ENCODE measurements around the gene SGCA. TPM values are rescaled to one million over a fixed set of nuclear protein-coding genes. Genes with fewer than 3 reads are reported as not detected.

The SGCA gene
- total RNA-seq, 1 donor from 2014 or later = not detected

DNA sequence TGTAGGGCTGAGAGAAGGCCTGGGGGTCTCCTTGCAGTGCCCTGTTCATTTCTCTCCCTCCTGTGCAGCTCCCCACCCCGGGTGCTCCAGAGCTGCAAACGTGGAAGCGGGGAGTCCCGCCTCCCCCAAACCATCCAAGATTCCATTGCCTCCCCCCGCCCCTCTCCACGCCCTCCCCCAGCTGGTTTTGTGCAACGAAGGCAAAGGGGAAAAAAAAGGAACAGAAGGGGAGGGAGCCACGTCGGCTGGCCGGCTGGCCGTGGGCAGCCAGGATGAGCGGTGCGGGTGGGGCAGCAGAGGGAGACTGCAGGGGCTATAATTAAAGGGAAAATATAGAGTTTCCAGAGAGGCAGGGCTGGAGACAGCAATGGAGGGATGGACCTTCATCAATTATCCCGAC is 37.3 kb downstream of the SGCA start:
- H3K36me3 Mint-ChIP-seq = no peaks in the 10 kb centered on the region
- Histone ChIP-seq H4K20me1 (ENCODE audit: low read depth) (no peaks in the 10 kb centered on the region), H3K4me3 (no peak overlapping the region), H3K27me3 (peaks cover 53% of the 10 kb centered on the region), H3K79me2 (ENCODE audit: low read depth) (no peaks in the 10 kb centered on the region), H3K4me1 (peaks cover 26% of the 10 kb centered on the region), H3K9me3 (ENCODE audit: low read depth) (no peaks in the 10 kb centered on the region), H3F3A (ENCODE audit: low read depth) (peaks cover 32% of the 10 kb centered on the region), H3K36me3 (no peaks in the 10 kb centered on the region), H2AFZ (replicated peaks) (no peak overlapping the region), H3K27ac (no peak overlapping the region), H3K4me2 (no peak overlapping the region), H3K9ac (no peak overlapping the region)
- no peak overlapping the region for H3K27ac Mint-ChIP-seq
- no peak for DNase-seq (ENCODE audit: low spot score)
- no peak overlapping the region for H3K4me3 Mint-ChIP-seq
- TF ChIP-seq EZH2 (IDR thresholded peaks at IDR 0.05) (no peak), EZH2phosphoT487 (IDR thresholded peaks at IDR 0.05) (no peak)
- TF ChIP-seq, protein P1, sequence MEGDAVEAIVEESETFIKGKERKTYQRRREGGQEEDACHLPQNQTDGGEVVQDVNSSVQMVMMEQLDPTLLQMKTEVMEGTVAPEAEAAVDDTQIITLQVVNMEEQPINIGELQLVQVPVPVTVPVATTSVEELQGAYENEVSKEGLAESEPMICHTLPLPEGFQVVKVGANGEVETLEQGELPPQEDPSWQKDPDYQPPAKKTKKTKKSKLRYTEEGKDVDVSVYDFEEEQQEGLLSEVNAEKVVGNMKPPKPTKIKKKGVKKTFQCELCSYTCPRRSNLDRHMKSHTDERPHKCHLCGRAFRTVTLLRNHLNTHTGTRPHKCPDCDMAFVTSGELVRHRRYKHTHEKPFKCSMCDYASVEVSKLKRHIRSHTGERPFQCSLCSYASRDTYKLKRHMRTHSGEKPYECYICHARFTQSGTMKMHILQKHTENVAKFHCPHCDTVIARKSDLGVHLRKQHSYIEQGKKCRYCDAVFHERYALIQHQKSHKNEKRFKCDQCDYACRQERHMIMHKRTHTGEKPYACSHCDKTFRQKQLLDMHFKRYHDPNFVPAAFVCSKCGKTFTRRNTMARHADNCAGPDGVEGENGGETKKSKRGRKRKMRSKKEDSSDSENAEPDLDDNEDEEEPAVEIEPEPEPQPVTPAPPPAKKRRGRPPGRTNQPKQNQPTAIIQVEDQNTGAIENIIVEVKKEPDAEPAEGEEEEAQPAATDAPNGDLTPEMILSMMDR (IDR thresholded peaks at IDR 0.05) = no peak
- peaks cover 14% of the 10 kb centered on the region for H3K27me3 Mint-ChIP-seq (ENCODE audit: insufficient read depth, low read depth)
- no peaks in the 10 kb centered on the region for H3K9me3 Mint-ChIP-seq
- peaks cover 58% of the 10 kb centered on the region for H3K4me1 Mint-ChIP-seq

DNA sequence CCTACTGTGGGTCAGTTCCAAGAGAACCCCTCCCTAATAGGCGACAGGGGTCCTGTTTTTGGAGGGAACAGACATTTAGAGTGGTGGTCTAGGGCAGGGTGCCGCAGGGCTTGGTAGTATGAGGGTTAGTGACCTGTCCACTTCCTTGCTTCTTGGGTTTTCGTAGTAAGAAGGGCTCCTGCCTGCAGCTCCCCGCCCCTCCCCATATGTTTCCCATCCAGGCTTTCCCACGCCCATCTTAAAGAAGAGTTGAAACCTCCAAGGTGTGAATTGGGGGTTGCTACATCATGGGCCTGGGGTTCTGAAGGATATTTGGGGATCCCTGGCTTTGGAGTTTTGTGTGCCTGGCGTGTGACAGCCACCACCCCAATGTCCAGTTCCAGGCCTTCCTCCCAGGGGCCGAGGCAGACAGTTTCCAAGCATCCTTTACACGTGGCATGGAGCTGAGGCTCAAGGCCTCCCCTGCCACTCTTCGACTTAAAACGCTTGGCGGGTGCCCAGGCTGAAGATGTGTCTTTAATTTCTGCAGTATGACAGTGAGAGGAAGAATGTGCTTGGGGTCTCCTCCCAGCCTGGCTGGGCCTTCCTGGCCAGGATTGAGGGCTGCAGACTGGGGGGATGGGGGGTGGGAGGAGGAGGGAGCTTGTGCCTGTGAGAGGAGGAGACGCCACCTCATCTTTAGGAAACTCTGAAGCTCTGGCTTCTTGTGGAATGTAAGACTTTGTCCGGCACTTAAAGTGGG is 38.0 kb downstream of the SGCA start:
- Mint-ChIP-seq H3K36me3 (no peaks in the 10 kb centered on the region), H3K4me1 (peaks cover 61% of the 10 kb centered on the region), H3K27me3 (ENCODE audit: insufficient read depth, low read depth) (peaks cover 14% of the 10 kb centered on the region), H3K27ac (no peak overlapping the region), H3K4me3 (no peak overlapping the region), H3K9me3 (no peaks in the 10 kb centered on the region)
- DNase-seq (ENCODE audit: low spot score) = no peak
- no peak overlapping the region for H2AFZ ChIP-seq (replicated peaks)
- no peaks in the 10 kb centered on the region for H4K20me1 ChIP-seq (ENCODE audit: low read depth)
- H3K79me2 ChIP-seq (ENCODE audit: low read depth) = no peaks in the 10 kb centered on the region
- no peak overlapping the region for H3K9ac ChIP-seq
- no peaks in the 10 kb centered on the region for H3K36me3 ChIP-seq
- TF ChIP-seq EZH2phosphoT487 (IDR thresholded peaks at IDR 0.05) (no peak), EZH2 (IDR thresholded peaks at IDR 0.05) (no peak)
- TF ChIP-seq, protein P1 (IDR thresholded peaks at IDR 0.05) = no peak
- peaks cover 49% of the 10 kb centered on the region for H3K27me3 ChIP-seq
- H3F3A ChIP-seq (ENCODE audit: low read depth) = peaks cover 28% of the 10 kb centered on the region
- no peak overlapping the region for H3K4me3 ChIP-seq
- peaks cover 26% of the 10 kb centered on the region for H3K4me1 ChIP-seq
- H3K4me2 ChIP-seq = no peak overlapping the region
- H3K9me3 ChIP-seq (ENCODE audit: low read depth) = no peaks in the 10 kb centered on the region
- H3K27ac ChIP-seq = no peak overlapping the region

DNA sequence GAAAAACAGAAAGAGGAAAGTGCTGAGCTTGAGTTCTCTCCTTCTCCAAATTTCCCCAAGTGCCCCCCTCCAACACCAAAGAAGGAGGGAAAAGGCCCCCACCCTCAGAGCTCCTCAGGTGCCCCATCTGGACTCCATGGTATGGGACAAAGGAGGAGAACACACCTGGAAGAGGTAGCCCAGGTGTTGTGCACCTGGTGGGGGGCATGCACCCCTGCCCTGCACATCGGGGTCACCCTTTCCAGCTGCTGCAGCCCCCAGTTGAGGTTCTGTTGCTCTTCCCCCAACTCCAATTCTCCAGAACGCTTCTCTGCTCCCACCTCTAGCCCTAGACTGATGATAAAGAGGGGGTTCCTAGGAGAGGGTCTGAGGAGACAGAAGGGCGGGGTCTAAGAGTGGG is 38.6 kb downstream of the SGCA start:
- Histone ChIP-seq H3K9me3 (ENCODE audit: low read depth) (no peaks in the 10 kb centered on the region), H3K4me1 (peaks cover 26% of the 10 kb centered on the region), H3K27me3 (peaks cover 42% of the 10 kb centered on the region), H3K79me2 (ENCODE audit: low read depth) (no peaks in the 10 kb centered on the region), H3K36me3 (no peaks in the 10 kb centered on the region), H3K4me3 (no peak overlapping the region), H3K4me2 (no peak overlapping the region), H2AFZ (replicated peaks) (no peak overlapping the region), H3K9ac (no peak overlapping the region), H4K20me1 (ENCODE audit: low read depth) (no peaks in the 10 kb centered on the region), H3K27ac (no peak overlapping the region), H3F3A (ENCODE audit: low read depth) (peaks cover 26% of the 10 kb centered on the region)
- H3K27ac Mint-ChIP-seq = no peak overlapping the region
- no peaks in the 10 kb centered on the region for H3K9me3 Mint-ChIP-seq
- H3K4me3 Mint-ChIP-seq = no peak overlapping the region
- H3K36me3 Mint-ChIP-seq = no peaks in the 10 kb centered on the region
- TF ChIP-seq, protein P1 (IDR thresholded peaks at IDR 0.05) = no peak
- peaks cover 65% of the 10 kb centered on the region for H3K4me1 Mint-ChIP-seq
- no peak for DNase-seq (ENCODE audit: low spot score)
- H3K27me3 Mint-ChIP-seq (ENCODE audit: insufficient read depth, low read depth) = peaks cover 14% of the 10 kb centered on the region
